ENCODE data around the gene SUN1. TPM values are rescaled to one million over a fixed set of nuclear protein-coding genes. Genes with fewer than 3 reads are reported as not detected.
"Not testable (repeated sequence)": the region's sequence is repeated elsewhere in the genome, so short reads cannot be mapped to it uniquely, and the experiment has no call there.

Gene SUN1
- total RNA-seq, 1 donor from 2014 or later: 177 TPM

GRCh38 chr7:801940-802381, 30.3 kb upstream of the SUN1 start:
- intact Hi-C loops (cut with DNase I): no loop called here
- peak; percentile 54 for ATAC-seq (ENCODE audit: poor library complexity)
- DNase-seq: peak; percentile 71

- no peak for DNase-seq
Observed at GRCh38 chr7:802500-803242, 29.6 kb upstream of the SUN1 start.

GRCh38 chr7:803243-803635, 29.0 kb upstream of the SUN1 start:
- DNase-seq (no peak), ATAC-seq (ENCODE audit: poor library complexity) (no peak)
- intact Hi-C loops (cut with DNase I): no loop called here

More at GRCh38 chr7:802500-803242, 29.6 kb upstream of the SUN1 start:
- no peak for ATAC-seq (ENCODE audit: poor library complexity)
- intact Hi-C loops (cut with DNase I): no loop called here

- ATAC-seq (ENCODE audit: poor library complexity); DNase-seq; intact Hi-C loops (cut with DNase I): not testable (repeated sequence)
Observed at GRCh38 chr7:803796-804195, 28.5 kb upstream of the SUN1 start.

- no peak for DNase-seq
- intact Hi-C loops (cut with DNase I): no loop called here
Observed at GRCh38 chr7:805261-805660, 27.0 kb upstream of the SUN1 start.

GRCh38 chr7:815284-816216, 16.7 kb upstream of the SUN1 start:
- intact Hi-C loops (cut with DNase I): no loop called here
- ATAC-seq (ENCODE audit: poor library complexity): peak; percentile 2
- DNase-seq: peak; percentile 43

More at GRCh38 chr7:805261-805660, 27.0 kb upstream of the SUN1 start:
- peak; percentile 32 for ATAC-seq (ENCODE audit: poor library complexity)

GRCh38 chr7:816300-816750, 16.0 kb upstream of the SUN1 start:
- DNase-seq (peak; percentile 99), ATAC-seq (ENCODE audit: poor library complexity) (peak; percentile 87)
- intact Hi-C loops (cut with DNase I): no loop called here

- intact Hi-C loops (cut with DNase I): no loop called here
- DNase-seq (peak; percentile 48), ATAC-seq (ENCODE audit: poor library complexity) (no peak)
Observed at GRCh38 chr7:816751-817671, 15.3 kb upstream of the SUN1 start.

GRCh38 chr7:818031-818699, 14.1 kb upstream of the SUN1 start:
- DNase-seq (peak; percentile 1), ATAC-seq (ENCODE audit: poor library complexity) (no peak)
- intact Hi-C loops (cut with DNase I): no loop called here

- intact Hi-C loops (cut with DNase I): loop anchor here (5.0 kb wide), 1 partner anchor 52 kb away; no protein-coding TSS in a partner anchor
- ATAC-seq (ENCODE audit: poor library complexity) (no peak), DNase-seq (no peak)
Observed at GRCh38 chr7:820341-820740, 11.9 kb upstream of the SUN1 start.

- intact Hi-C loops (cut with DNase I): loop anchor here (5.0 kb wide), 1 partner anchor 51 kb away; no protein-coding TSS in a partner anchor
- peak; percentile 36 for DNase-seq
- peak; percentile 71 for ATAC-seq (ENCODE audit: poor library complexity)
Observed at GRCh38 chr7:821688-822087, 10.6 kb upstream of the SUN1 start.

- intact Hi-C loops (cut with DNase I): loop anchor here (5.0 kb wide), 1 partner anchor 50 kb away; no protein-coding TSS in a partner anchor
- DNase-seq: peak; percentile 40
- peak; percentile 13 for ATAC-seq (ENCODE audit: poor library complexity)
Observed at GRCh38 chr7:822692-823276, 9.5 kb upstream of the SUN1 start.

GRCh38 chr7:823649-824048, 8.6 kb upstream of the SUN1 start:
- intact Hi-C loops (cut with DNase I): loop anchor here (5.0 kb wide), 1 partner anchor 49 kb away; no protein-coding TSS in a partner anchor
- ATAC-seq (ENCODE audit: poor library complexity): no peak
- DNase-seq: peak; percentile 20

GRCh38 chr7:824081-824480, 8.2 kb upstream of the SUN1 start:
- intact Hi-C loops (cut with DNase I): loop anchor here (5.0 kb wide), 1 partner anchor 48 kb away; no protein-coding TSS in a partner anchor
- DNase-seq: peak; percentile 36
- no peak for ATAC-seq (ENCODE audit: poor library complexity)

GRCh38 chr7:824664-825063, 7.6 kb upstream of the SUN1 start:
- intact Hi-C loops (cut with DNase I): loop anchor here (5.0 kb wide), 1 partner anchor 48 kb away; no protein-coding TSS in a partner anchor
- peak; percentile 46 for DNase-seq
- ATAC-seq (ENCODE audit: poor library complexity): no peak

- intact Hi-C loops (cut with DNase I): no loop called here
- ATAC-seq (ENCODE audit: poor library complexity): no peak
- no peak for DNase-seq
Observed at GRCh38 chr7:825386-825785, 6.9 kb upstream of the SUN1 start.

- ATAC-seq (ENCODE audit: poor library complexity) (no peak), DNase-seq (peak; percentile 46)
- intact Hi-C loops (cut with DNase I): no loop called here
Observed at GRCh38 chr7:826230-826917, 5.9 kb upstream of the SUN1 start.
